NCI-H526 treated with DMSO at 0.1 percent for 48 hours (cell line): Measurements from ENCODE around the gene MSI2.

ENCODE experiments used
- DNase-seq: peaks from one replicate; lab custom pipeline; 2025; lab: John Stamatoyannopoulos, UW

MSI2 gene

GRCh38 chr17:57270801-57271245, 14.5 kb downstream of the MSI2 start:
- no peak for DNase-seq

GRCh38 chr17:57271821-57272220, 15.5 kb downstream of the MSI2 start:
- no peak for DNase-seq

- no peak for DNase-seq
Measured at GRCh38 chr17:57273490-57273889, 17.2 kb downstream of the MSI2 start.

- DNase-seq, result no peak
Measured at GRCh38 chr17:57274162-57274561, 17.8 kb downstream of the MSI2 start.

GRCh38 chr17:57275071-57275764, 18.9 kb downstream of the MSI2 start:
- no peak for DNase-seq

GRCh38 chr17:57276621-57277020, 20.3 kb downstream of the MSI2 start:
- no peak for DNase-seq

- DNase-seq, result no peak
Measured at GRCh38 chr17:57277923-57278604, 21.7 kb downstream of the MSI2 start.

GRCh38 chr17:57278740-57279387, 22.5 kb downstream of the MSI2 start:
- no peak for DNase-seq

- DNase-seq, result no peak
Measured at GRCh38 chr17:57279432-57279831, 23.1 kb downstream of the MSI2 start.

GRCh38 chr17:57281887-57282286, 25.6 kb downstream of the MSI2 start:
- DNase-seq, result no peak

- no peak for DNase-seq
Measured at GRCh38 chr17:57282296-57282695, 26.0 kb downstream of the MSI2 start.

GRCh38 chr17:57283203-57283971, 27.1 kb downstream of the MSI2 start:
- DNase-seq, result no peak

GRCh38 chr17:57284583-57284982, 28.3 kb downstream of the MSI2 start:
- DNase-seq, result no peak

GRCh38 chr17:57284984-57285646, 28.8 kb downstream of the MSI2 start:
- DNase-seq, result no peak

- no peak for DNase-seq
Measured at GRCh38 chr17:57285701-57286100, 29.4 kb downstream of the MSI2 start.

GRCh38 chr17:57286399-57287105, 30.2 kb downstream of the MSI2 start:
- DNase-seq, result no peak

- DNase-seq, result no peak
Measured at GRCh38 chr17:57288040-57288772, 31.9 kb downstream of the MSI2 start.

- no peak for DNase-seq
Measured at GRCh38 chr17:57288773-57289121, 32.4 kb downstream of the MSI2 start.

- DNase-seq, result no peak
Measured at GRCh38 chr17:57289130-57289529, 32.8 kb downstream of the MSI2 start.

- no peak for DNase-seq
Measured at GRCh38 chr17:57289613-57290012, 33.3 kb downstream of the MSI2 start.

GRCh38 chr17:57290981-57291380, 34.7 kb downstream of the MSI2 start:
- no peak for DNase-seq
